Activated naive CD4-positive, alpha-beta T cell treated with anti-CD3 and anti-CD28 coated beads for 36 hours (primary cell): ENCODE measurements around the gene MECR. TPM values are rescaled to one million over a fixed set of nuclear protein-coding genes. Genes with fewer than 3 reads are reported as not detected.

Experiments
- CTCF ChIA-PET: fragments of 350-600 bp; sonication (Branson Sonifier 250); formaldehyde crosslinking; loops from one replicate; lab custom pipeline; 2021; ENCODE audit warnings: antibody characterized with exemption; lab: Charles Lee
- DNase-seq: peaks from one replicate; pipeline ENCODE4 v3.0.0-alpha.2; 2020
- H3K27ac Mint-ChIP-seq: one replicate; pipeline ENCODE4 v1.8.0; 2021; ENCODE audit warnings: mild to moderate bottlenecking, mixed read lengths
- H3K27me3 Mint-ChIP-seq: one replicate; pipeline ENCODE4 v1.8.0; 2021; ENCODE audit warnings: low read depth, mixed read lengths
- H3K36me3 Mint-ChIP-seq: one replicate; pipeline ENCODE4 v1.8.0; 2021; ENCODE audit warnings: low read depth, mixed read lengths
- H3K4me1 Mint-ChIP-seq: one replicate; pipeline ENCODE4 v1.8.0; 2021; ENCODE audit warnings: low read depth, mixed read lengths
- H3K4me3 Mint-ChIP-seq: one replicate; pipeline ENCODE4 v1.8.0; 2021; ENCODE audit warnings: mild to moderate bottlenecking, moderate library complexity, mixed read lengths
- H3K9me3 Mint-ChIP-seq: one replicate; pipeline ENCODE4 v1.8.0; 2021; ENCODE audit warnings: mixed read lengths
- intact Hi-C: fragments of 100-400 bp; cut with micrococcal nuclease; formaldehyde crosslinking; loops from one replicate; pipeline ENCODE4 v1.15.1; 2023
- total RNA-seq, 2 experiments: library from RNA; stranded (reverse); gene quantifications; one replicate each; pipeline ENCODE4 v1.2.3, GENCODE V29; 2021

MECR gene, protein sequence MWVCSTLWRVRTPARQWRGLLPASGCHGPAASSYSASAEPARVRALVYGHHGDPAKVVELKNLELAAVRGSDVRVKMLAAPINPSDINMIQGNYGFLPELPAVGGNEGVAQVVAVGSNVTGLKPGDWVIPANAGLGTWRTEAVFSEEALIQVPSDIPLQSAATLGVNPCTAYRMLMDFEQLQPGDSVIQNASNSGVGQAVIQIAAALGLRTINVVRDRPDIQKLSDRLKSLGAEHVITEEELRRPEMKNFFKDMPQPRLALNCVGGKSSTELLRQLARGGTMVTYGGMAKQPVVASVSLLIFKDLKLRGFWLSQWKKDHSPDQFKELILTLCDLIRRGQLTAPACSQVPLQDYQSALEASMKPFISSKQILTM
- 10 to 100 TPM; 35.7 to 36.3 TPM for total RNA-seq

- H3K27me3 Mint-ChIP-seq, result peaks cover 4% of the 10 kb centered on the region
- peaks cover 1% of the 10 kb centered on the region for H3K36me3 Mint-ChIP-seq
- peak within 1 kb of the TSS; percentile 96 for H3K4me3 Mint-ChIP-seq
- DNase-seq, result peak; percentile 96
- peaks cover 11% of the 10 kb centered on the region for H3K4me1 Mint-ChIP-seq
- intact Hi-C loops, result loop anchor here (1.0 to 10.0 kb wide), 4 partner anchors 50 to 484 kb away; partner anchors contain the start of gene SRSF4
- H3K9me3 Mint-ChIP-seq, result no peaks in the 10 kb centered on the region
- CTCF ChIA-PET, result interaction anchor here (0.6 to 1.2 kb wide), 4 partner anchors 122 to 1419 kb away, joined by 3 read pairs; no protein-coding TSS in a partner anchor
- peak within 1 kb of the TSS; percentile 80 for H3K27ac Mint-ChIP-seq
Observed at GRCh38 chr1:29230553-29231378, at the start of gene MECR. Gene MECR, minus strand, starts transcription at chr1:29230934. Its CDS starts 28 bp downstream, at chr1:29230906.

- peaks cover 4% of the 10 kb centered on the region for H3K4me1 Mint-ChIP-seq
- CTCF ChIA-PET, result no interaction called here
- H3K9me3 Mint-ChIP-seq, result no peaks in the 10 kb centered on the region
- intact Hi-C loops, result no loop called here
- no peaks in the 10 kb centered on the region for H3K36me3 Mint-ChIP-seq
- H3K27ac Mint-ChIP-seq, result no peak overlapping the region
- no peak overlapping the region for H3K4me3 Mint-ChIP-seq
- H3K27me3 Mint-ChIP-seq, result peaks cover 3% of the 10 kb centered on the region
- no peak for DNase-seq
Observed at GRCh38 chr1:29279951-29280391, 49.2 kb upstream of the MECR start.

DNA sequence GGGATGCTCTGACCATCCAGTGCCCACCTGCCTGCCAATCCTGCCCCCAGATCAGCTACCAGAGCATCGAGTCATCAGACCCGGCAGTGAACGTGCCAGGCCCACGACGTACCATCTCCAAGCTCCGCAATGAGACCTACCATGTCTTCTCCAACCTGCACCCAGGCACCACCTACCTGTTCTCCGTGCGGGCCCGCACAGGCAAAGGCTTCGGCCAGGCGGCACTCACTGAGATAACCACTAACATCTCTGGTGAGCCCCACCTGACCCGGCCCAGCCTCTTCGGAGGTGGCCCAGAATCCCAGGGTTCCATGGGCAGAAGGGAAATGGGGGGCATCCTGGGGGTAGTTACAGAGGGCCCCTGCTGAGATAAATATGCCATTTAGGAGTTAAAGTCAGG, 48.7 kb upstream of the MECR start:
- Mint-ChIP-seq H3K9me3 (no peaks in the 10 kb centered on the region), H3K36me3 (no peaks in the 10 kb centered on the region), H3K27me3 (peaks cover 3% of the 10 kb centered on the region), H3K4me1 (peaks cover 4% of the 10 kb centered on the region), H3K27ac (no peak overlapping the region), H3K4me3 (no peak overlapping the region)
- CTCF ChIA-PET, result no interaction called here
- DNase-seq, result no peak
- intact Hi-C loops, result no loop called here

DNA sequence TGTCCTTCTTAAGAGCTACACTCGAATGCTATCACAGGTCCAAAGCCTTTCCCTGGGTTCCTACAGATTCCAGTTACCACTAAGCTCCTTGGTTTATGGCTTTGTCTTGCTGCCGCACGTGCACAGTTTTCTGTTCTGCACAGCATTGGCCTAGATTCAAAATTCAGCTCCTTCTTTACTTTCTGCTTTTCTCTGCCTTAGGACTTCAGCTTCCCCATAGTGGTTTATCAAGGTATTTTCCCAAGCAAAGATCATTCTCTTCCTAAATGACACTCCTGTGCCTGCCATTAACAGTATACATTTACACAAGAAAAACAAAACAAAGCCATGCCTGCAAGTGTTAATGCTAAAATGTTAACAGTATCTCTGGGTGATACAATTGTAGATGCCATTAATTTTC, 47.4 kb upstream of the MECR start:
- no peak overlapping the region for H3K27ac Mint-ChIP-seq
- no peaks in the 10 kb centered on the region for H3K36me3 Mint-ChIP-seq
- intact Hi-C loops, result no loop called here
- CTCF ChIA-PET, result no interaction called here
- no peak for DNase-seq
- H3K9me3 Mint-ChIP-seq, result no peaks in the 10 kb centered on the region
- H3K4me1 Mint-ChIP-seq, result no peaks in the 10 kb centered on the region
- no peak overlapping the region for H3K4me3 Mint-ChIP-seq
- H3K27me3 Mint-ChIP-seq, result peaks cover 3% of the 10 kb centered on the region

DNA sequence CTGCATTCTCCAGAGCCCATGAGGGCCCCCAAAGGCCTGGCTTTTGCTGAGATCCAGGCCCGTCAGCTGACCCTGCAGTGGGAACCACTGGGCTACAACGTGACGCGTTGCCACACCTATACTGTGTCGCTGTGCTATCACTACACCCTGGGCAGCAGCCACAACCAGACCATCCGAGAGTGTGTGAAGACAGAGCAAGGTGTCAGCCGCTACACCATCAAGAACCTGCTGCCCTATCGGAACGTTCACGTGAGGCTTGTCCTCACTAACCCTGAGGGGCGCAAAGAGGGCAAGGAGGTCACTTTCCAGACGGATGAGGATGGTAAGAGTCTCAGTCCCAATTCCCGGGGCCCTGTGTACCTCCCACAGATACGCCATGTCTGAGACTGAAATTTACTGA, 44.7 kb upstream of the MECR start:
- CTCF ChIA-PET, result no interaction called here
- Mint-ChIP-seq H3K9me3 (no peaks in the 10 kb centered on the region), H3K27ac (no peak overlapping the region), H3K4me3 (no peak overlapping the region), H3K27me3 (peaks cover 20% of the 10 kb centered on the region), H3K4me1 (no peaks in the 10 kb centered on the region), H3K36me3 (no peaks in the 10 kb centered on the region)
- intact Hi-C loops, result no loop called here
- no peak for DNase-seq

- peaks cover 38% of the 10 kb centered on the region for H3K27me3 Mint-ChIP-seq
- no peak for DNase-seq
- H3K4me1 Mint-ChIP-seq, result no peaks in the 10 kb centered on the region
- H3K9me3 Mint-ChIP-seq, result no peaks in the 10 kb centered on the region
- no peak overlapping the region for H3K4me3 Mint-ChIP-seq
- no peaks in the 10 kb centered on the region for H3K36me3 Mint-ChIP-seq
- CTCF ChIA-PET, result no interaction called here
- intact Hi-C loops, result no loop called here
- H3K27ac Mint-ChIP-seq, result no peak overlapping the region
Observed at GRCh38 chr1:29272147-29272907, 41.6 kb upstream of the MECR start.

GRCh38 chr1:29271724-29272123, 41.0 kb upstream of the MECR start:
- Mint-ChIP-seq H3K4me1 (no peaks in the 10 kb centered on the region), H3K36me3 (no peaks in the 10 kb centered on the region), H3K9me3 (no peaks in the 10 kb centered on the region), H3K27ac (no peak overlapping the region), H3K4me3 (no peak overlapping the region), H3K27me3 (peaks cover 44% of the 10 kb centered on the region)
- intact Hi-C loops, result no loop called here
- no peak for DNase-seq
- CTCF ChIA-PET, result no interaction called here

- no peak for DNase-seq
- Mint-ChIP-seq H3K36me3 (no peaks in the 10 kb centered on the region), H3K9me3 (no peaks in the 10 kb centered on the region), H3K27me3 (peaks cover 49% of the 10 kb centered on the region), H3K27ac (no peak overlapping the region), H3K4me1 (no peaks in the 10 kb centered on the region), H3K4me3 (no peak overlapping the region)
- intact Hi-C loops, result no loop called here
- CTCF ChIA-PET, result no interaction called here
Observed at GRCh38 chr1:29270929-29271521, 40.3 kb upstream of the MECR start.

- no peak overlapping the region for H3K27ac Mint-ChIP-seq
- peaks cover 52% of the 10 kb centered on the region for H3K27me3 Mint-ChIP-seq
- no peak for DNase-seq
- no peaks in the 10 kb centered on the region for H3K36me3 Mint-ChIP-seq
- CTCF ChIA-PET, result no interaction called here
- no peak overlapping the region for H3K4me3 Mint-ChIP-seq
- intact Hi-C loops, result no loop called here
- H3K9me3 Mint-ChIP-seq, result no peaks in the 10 kb centered on the region
- H3K4me1 Mint-ChIP-seq, result no peaks in the 10 kb centered on the region
Observed at GRCh38 chr1:29269382-29269781, 38.6 kb upstream of the MECR start.

DNA sequence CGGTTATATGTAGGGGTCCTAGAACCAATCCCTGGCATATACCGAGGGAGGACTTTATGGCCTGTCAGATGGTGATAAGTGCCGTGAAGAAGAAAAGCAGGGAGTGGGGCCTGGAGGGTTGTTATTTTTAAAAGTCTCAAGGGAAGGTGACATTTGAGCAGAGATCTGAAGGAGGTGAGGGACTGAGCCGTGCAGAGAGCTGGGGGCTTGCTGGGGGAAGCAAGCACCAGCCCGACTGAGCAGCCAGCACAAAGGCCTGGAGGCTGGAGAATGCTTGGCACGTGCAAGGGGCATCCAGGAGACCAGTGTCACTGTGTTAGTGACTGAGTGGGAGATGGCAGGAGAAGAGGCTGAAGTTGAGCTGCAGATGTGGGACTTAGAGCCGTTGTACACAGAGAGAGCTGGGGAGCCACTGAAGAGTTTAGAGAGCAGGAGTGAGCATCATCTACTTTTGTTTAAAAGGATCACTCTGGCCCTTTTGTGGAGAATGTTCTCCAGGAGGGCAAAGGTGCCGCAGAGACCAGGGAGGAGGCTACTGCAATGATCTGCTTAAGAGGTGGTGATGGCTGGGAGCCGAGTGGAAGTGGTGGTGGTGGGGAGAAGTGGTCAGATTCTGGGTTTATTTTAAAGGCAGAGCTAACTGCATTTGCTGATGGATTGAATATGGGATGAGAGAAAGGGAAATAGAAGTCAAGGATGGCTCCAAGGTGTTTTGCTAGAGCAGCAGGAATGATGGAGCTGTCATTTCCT, 36.8 kb upstream of the MECR start:
- no peak for DNase-seq
- no peak overlapping the region for H3K4me3 Mint-ChIP-seq
- H3K4me1 Mint-ChIP-seq, result no peaks in the 10 kb centered on the region
- no peaks in the 10 kb centered on the region for H3K36me3 Mint-ChIP-seq
- H3K27me3 Mint-ChIP-seq, result peaks cover 53% of the 10 kb centered on the region
- intact Hi-C loops, result no loop called here
- no peaks in the 10 kb centered on the region for H3K9me3 Mint-ChIP-seq
- no peak overlapping the region for H3K27ac Mint-ChIP-seq
- CTCF ChIA-PET, result interaction anchor here (0.6 kb wide), 1 partner anchor 293 kb away, joined by 3 read pairs; no protein-coding TSS in a partner anchor

GRCh38 chr1:29266912-29267311, 36.2 kb upstream of the MECR start:
- Mint-ChIP-seq H3K4me3 (no peak overlapping the region), H3K27me3 (peaks cover 51% of the 10 kb centered on the region), H3K9me3 (no peaks in the 10 kb centered on the region), H3K36me3 (no peaks in the 10 kb centered on the region), H3K4me1 (no peaks in the 10 kb centered on the region), H3K27ac (no peak overlapping the region)
- DNase-seq, result no peak
- CTCF ChIA-PET, result interaction anchor here (0.6 kb wide), 1 partner anchor 294 kb away, joined by 3 read pairs; no protein-coding TSS in a partner anchor
- intact Hi-C loops, result no loop called here
